Left kidney (tissue), 2 donors: Measurements from ENCODE around the gene WDR4. TPM values are rescaled to one million over a fixed set of nuclear protein-coding genes. Genes with fewer than 3 reads are reported as not detected.
"Not testable (repeated sequence)": the region's sequence is repeated elsewhere in the genome, so short reads cannot be mapped to it uniquely, and the experiment has no call there.

Experiments used
- DNase-seq: peaks from one replicate; pipeline ENCODE4 v3.0.0-alpha.2; 2013
- polyA plus RNA-seq: library from polyadenylated mRNA; unstranded; fragments of 120-200 nt; gene quantifications from one replicate; pipeline ENCODE4 v1.2.1, GENCODE V29; 2013; ENCODE audit not compliant: insufficient read length

The WDR4 gene
- polyA plus RNA-seq, 1 donor = 11.8 TPM

DNA sequence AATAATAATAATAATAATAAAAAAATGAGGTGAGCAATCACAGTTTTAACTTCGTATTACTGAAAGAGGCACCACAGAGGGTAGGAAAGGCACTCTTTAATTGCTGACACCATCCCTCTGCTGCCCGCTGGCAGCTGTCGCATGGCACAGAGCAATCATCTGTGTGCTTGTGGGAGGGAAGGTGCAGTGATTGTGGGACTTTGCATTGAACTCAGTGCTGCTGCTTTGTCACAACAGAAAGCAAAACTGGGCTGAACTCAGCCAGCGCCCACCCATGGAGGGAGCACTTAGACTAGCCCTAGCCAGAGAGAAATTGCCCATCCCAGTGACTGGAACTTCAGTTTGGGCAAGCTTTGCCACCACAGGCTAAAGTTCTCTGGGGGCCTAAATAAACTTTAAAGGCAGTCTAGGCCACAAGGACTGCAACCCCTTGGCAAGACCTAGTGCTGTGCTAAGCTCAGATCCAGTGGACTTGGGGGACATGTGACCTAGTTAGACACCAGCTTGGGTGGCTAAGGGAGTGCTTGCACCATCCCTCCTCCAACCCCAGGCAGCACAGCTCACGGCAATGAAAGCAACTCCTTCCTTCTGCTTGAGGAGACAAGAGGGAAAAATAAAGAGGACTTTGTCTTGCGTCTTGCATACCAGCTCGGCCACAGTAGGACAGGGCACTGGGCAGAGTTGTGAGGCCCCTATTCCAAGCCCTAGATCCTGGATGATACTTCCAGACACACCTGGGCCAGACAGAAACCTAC is 59.3 kb downstream of the WDR4 start:
- no peak for DNase-seq

DNA sequence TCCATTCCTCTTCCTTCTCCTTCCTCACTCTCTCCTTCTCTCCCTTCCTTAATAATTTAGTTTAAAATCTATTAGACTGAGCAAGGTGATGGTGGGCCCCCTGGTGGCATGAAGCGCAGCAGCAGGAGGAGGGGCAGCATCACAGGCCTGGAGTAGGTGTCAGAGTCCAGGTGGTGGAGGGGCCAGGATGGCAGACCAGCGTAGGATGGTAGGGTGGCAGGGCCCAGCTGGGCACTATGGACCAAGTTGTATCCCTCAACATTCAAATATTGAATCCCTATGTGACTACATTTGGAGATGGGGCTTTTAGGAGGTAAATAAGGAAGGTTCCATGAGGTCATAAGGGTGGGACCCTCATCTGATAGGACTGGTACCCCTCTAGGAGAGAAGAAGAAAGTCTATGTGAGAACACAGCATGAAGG is 61.0 kb downstream of the WDR4 start:
- peak; percentile 30 for DNase-seq

DNA sequence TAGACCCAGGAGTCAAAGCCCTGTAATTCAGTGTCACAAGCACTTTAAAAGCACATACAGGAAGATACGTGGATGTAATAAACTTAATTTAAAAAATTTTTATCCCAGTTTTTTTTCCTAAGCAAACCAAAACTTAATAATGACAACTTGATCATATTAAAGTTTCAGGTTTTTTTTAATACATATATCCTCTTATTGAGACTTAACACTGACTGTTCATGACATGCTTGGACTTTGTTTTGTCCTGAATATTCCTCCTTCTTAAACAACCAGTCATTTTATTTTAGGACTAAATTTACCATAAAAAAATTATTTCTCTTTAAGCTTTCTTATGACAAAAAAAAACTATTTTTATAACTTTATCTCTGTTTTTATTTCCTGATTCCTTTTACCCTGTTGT is 64.1 kb downstream of the WDR4 start:
- no peak for DNase-seq

- DNase-seq = not testable (repeated sequence)
Measured at GRCh38 chr21:42812528-42813241, 66.7 kb downstream of the WDR4 start.

DNA sequence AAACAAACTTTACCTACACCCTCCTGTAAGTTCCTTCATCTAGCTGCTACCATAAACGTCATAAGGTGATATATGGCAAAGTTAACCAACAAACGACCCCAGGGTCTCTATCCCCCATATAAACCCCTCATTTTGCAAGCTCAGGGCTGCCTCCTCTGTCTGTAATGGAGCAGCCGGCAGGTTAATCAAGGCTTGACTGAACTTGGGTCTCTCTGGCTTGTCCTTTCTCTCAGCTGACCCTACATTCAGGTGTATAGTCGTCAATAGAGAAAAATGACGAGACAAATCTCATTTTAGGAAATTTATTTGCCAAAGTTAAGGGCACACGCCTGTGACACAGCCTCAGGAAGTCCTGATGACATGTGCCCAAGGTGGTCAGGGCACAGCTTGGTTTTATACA is 67.4 kb downstream of the WDR4 start:
- no peak for DNase-seq

DNA sequence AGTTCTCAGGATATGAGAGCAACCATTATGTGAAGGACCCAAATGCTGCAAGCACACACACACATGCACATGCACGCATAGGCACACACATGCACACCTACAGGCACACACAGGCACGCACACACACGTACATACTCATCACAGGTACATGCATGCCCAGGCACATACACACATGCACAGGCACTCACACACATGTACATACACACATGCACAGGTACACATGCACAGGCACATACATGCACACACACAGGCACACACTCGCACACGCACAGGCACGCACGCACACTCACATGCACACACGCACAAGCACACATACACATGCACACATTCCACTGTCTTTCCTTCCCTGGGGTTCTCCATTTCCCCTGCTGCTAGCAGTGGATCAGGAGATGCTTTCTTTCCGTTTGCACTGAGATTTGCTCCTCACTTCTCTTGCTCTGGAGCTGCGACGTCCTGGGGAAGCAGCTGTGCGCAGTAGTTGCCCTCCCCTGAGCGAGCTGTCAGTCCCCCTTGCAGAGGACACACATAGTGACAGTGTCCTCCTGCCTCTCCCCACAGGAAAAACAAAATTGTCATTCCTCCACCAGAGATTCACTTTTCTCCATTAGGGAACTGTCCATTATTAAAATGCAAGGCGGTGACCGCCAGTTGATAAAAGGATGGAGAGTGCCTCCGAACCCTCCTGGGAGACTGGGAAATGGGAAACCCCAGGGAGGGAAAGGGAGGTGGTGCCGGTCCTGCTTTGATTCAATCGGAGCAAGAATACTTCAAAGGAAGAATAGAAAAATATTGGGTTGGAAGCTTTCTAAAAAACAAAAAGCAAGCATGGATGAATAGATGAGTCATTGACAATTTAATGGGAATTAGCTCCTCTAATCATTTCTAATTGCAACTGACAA is 69.5 kb downstream of the WDR4 start:
- no peak for DNase-seq

- no peak for DNase-seq
Measured at GRCh38 chr21:42809171-42809570, 70.2 kb downstream of the WDR4 start.

DNA sequence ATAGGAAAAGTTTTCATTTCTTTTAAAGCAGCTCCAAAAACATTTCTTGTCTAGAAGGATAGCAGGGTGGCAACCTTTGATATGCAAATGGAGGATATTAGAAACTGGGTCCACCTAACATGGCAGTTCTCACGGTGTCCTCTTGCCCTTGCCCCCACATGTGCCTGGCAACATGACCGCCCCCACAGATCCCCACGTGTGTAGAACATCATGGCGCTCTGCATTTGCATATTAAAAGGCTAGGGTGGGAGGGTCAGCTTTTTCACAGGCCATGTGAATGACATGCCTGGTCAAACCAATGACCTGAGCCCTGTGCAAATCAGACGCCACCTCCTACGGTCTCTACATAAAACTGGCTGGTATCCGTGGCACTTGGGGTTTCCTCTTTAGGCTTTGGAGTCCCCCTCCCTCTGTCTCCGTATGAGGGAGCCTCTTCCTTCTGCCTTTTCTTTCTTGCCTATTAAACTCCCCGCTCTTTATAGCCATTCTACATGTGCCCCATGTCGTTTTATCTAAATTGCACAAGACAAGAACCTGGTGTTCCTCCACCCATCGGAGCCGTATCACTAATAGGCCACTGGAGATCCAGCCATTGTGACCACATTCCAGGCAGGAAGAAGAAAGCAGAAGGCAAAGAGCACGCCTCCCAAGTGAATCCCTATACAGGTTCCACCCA is 71.3 kb downstream of the WDR4 start:
- no peak for DNase-seq

DNA sequence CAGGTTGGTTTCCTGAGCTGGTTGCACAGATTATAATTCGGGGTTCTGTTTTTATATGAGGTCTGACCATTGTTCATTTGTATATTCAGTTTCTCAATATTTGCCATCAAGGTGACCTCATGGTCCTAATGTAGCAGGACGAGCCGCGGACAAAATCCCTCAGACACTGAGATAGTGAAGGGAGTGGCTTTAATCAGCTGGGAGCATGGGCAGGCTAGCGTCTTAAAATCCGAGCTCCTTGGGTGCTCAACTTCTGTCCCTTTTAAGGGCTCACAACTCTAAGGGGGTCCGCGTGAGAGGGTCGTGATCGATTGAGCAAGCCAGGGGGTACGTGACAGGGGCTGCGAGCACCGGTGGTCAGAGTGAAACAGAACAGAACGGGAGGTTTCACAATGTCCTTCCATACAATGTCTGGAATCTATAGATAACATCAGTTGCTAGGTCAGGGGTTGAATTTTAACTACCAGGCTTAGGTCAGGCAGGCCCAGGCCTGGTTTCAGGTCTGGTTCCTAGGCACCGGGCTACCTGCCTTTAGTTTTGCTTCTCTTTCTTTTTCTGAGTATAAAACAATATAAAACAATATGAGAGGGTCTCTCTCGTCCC is 71.9 kb downstream of the WDR4 start:
- not testable (repeated sequence) for DNase-seq

DNA sequence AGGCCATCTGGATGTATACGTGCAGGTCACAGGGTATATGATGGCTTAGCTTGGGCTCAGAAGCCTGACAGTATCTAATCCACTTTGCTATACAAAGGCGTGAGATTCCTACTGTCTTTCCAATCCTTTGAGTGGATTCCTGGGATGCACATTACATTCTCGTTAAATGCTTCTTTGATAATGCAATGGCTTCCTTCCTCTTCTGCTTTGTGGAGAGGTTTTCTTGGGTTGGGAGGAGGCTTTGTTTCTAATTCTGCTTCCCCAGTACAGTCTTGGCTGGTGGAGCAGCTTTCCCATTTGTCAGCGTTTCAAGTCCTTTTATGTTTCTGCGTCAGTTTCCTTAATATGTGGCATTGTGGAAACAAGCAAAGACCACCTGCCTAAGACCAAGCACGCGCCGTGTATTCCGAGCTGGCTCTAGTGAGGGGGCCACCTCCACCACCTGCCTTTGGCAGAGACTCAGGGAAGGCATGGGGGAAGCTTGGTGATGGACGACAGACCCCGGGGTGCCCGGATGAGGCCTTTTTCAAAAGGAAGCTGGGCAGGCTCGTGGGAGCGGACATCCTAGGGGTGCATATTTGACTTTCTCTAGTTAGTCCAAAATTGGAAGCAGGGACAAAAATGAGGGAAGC is 72.7 kb downstream of the WDR4 start:
- DNase-seq = no peak

GRCh38 chr21:42801616-42802015 is 77.7 kb downstream of the WDR4 start:
- DNase-seq = not testable (repeated sequence)

DNA sequence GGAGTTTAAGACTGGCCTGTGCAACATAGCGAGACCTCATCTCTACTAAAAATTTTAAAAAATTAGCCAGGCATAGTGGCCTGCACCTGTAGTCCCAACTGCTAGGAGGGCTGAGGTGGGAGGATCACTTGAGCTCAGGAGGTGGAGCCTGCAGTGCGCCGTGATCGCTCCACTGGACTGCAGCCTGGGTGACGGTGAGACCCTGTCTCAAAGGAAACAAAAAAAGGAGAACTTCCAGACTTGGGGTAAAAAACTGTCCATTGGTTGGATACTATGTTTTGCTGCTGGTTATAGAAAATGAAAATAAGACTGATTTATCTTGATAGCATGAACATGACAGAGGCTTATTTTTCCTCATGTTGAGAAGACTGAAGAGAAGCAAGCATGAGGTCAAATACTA is 79.4 kb downstream of the WDR4 start:
- DNase-seq = no peak

DNA sequence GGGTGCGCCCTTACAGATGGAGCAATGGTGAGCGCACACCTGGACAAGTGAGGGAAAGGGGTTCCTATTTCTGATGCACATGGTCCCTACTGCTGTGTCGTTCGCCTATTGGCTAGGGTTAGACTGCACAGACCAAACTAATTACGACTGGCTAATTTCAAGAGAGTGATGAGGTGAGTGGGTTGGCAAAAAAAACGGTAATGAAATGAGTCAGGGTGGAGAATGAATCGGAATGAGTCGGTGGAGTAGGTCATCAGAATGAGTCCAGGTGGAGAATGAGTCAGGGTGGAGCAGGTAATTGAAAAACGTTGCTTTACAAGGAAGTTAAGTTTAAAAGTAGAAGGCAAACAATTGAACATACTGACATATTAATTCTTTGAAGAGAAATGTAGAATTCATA is 79.8 kb downstream of the WDR4 start:
- no peak for DNase-seq

Other genes starting within 250 kb of the WDR4 start
- gene PDE9A, start 225.9 kb downstream of the WDR4 start, polyA plus RNA-seq = 44.3 TPM
- gene NDUFV3, start 13.8 kb upstream of the WDR4 start, polyA plus RNA-seq = 44.1 TPM
- 1.3 TPM for gene ERVH48-1, start 46.1 kb upstream of the WDR4 start, polyA plus RNA-seq
- 31.6 TPM for gene PKNOX1, start 95.0 kb upstream of the WDR4 start, polyA plus RNA-seq
- 31.0 TPM for gene CBS, start 196.3 kb upstream of the WDR4 start, polyA plus RNA-seq
- gene U2AF1, start 228.0 kb upstream of the WDR4 start, polyA plus RNA-seq = 71.1 TPM